Endothelial cell of umbilical vein (primary cell): ENCODE data around the gene STAG1. TPM values are rescaled to one million over a fixed set of nuclear protein-coding genes. Genes with fewer than 3 reads are reported as not detected.

Source experiments
- BruUV-seq: library from RNA; stranded (reverse); fragments of 400-500 nt; replicated peaks from 2 replicates; lab custom pipeline; 2021; lab: Mats Ljungman, UMichigan
- CTCF ChIA-PET: fragments of 300-600, 350-600 bp; sonication (Branson Sonifier 250); formaldehyde crosslinking; loops from one replicate; lab custom pipeline; 2021; ENCODE audit warnings: antibody characterized with exemption, inconsistent platforms; lab: Charles Lee
- POLR2A ChIA-PET: fragments of 300-600, 350-600 bp; sonication (Branson Sonifier 250); formaldehyde crosslinking; loops from one replicate; lab custom pipeline; 2021; ENCODE audit warnings: antibody characterized with exemption, inconsistent platforms; lab: Charles Lee
- DNase-seq: peaks from one replicate; pipeline ENCODE4 v3.0.0-alpha.2; 2011; ENCODE audit warnings: low read depth, low spot score
- FAIRE-seq: peaks from 2 replicates; lab custom pipeline; 2011; peaks lifted over from hg19 to GRCh38; lab: Jason Lieb, UNC
- H2AFZ ChIP-seq: 2 replicates; pipeline ENCODE4 v1.6.0; 2012; ENCODE audit warnings: low read depth, low read length, control low read depth, inconsistent platforms
- H3K27ac ChIP-seq: 2 replicates; pipeline ENCODE4 v1.5.1; 2011; ENCODE audit warnings: low read depth, mild to moderate bottlenecking, control low read depth, low read length, moderate library complexity; ENCODE audit not compliant: insufficient read depth
- H3K27me3 ChIP-seq, 2 experiments: 2 replicates each; pipeline versions ENCODE4 v1.6.0 to v1.6.1; 2011; ENCODE audit warnings: low read length in 2 of 2, mixed read lengths in 1 of 2; ENCODE audit not compliant: control insufficient read depth in 2 of 2, insufficient read depth in 2 of 2
- H3K36me3 ChIP-seq, 2 experiments: 2 replicates in 1 of 2; 3 replicates in 1 of 2; pipeline ENCODE4 v1.5.1; 2011; ENCODE audit warnings: low read length in 2 of 2, mild to moderate bottlenecking in 1 of 2, moderate library complexity in 1 of 2; ENCODE audit not compliant: control insufficient read depth in 2 of 2, insufficient read depth in 2 of 2; ENCODE audit errors: extremely low read depth in 1 of 2
- H3K4me1 ChIP-seq: 3 replicates; pipeline ENCODE4 v1.5.1; 2011; ENCODE audit warnings: mild to moderate bottlenecking, low read length; ENCODE audit not compliant: control insufficient read depth, insufficient read depth; ENCODE audit errors: extremely low read depth
- H3K4me2 ChIP-seq: 2 replicates; pipeline ENCODE4 v1.6.1; 2011; ENCODE audit warnings: low read length, control low read depth, mixed read lengths; ENCODE audit not compliant: insufficient read depth
- H3K4me3 ChIP-seq, 3 experiments: fragments of 200-600 bp in 1 of 3; sonication (generic), shearing (Covaris generic) in 1 of 3; replicated peaks in 1 of 3; 2 replicates each; pipeline ENCODE4 v1.5.1; 2011 to 2016; ENCODE audit warnings: control low read depth in 3 of 3, low read length in 3 of 3, mild to moderate bottlenecking in 2 of 3, inconsistent platforms in 1 of 3, low read depth in 1 of 3, moderate library complexity in 1 of 3; ENCODE audit not compliant: insufficient read depth in 1 of 3
- H3K79me2 ChIP-seq: 2 replicates; pipeline ENCODE4 v1.6.0; 2012; ENCODE audit warnings: low read length, inconsistent platforms; ENCODE audit not compliant: control insufficient read depth, insufficient read depth
- H3K9ac ChIP-seq: replicated peaks from 2 replicates; pipeline ENCODE3; 2011; ENCODE audit warnings: low read length, control low read depth; ENCODE audit not compliant: insufficient read depth; ENCODE audit errors: extremely low read depth
- H3K9me1 ChIP-seq: replicated peaks from 3 replicates; pipeline ENCODE4 v1.6.0; 2011; ENCODE audit warnings: mild to moderate bottlenecking, low read length; ENCODE audit not compliant: control insufficient read depth, insufficient read depth; ENCODE audit errors: extremely low read depth
- H3K9me3 ChIP-seq: replicated peaks from 2 replicates; pipeline ENCODE4 v1.5.1; 2012; ENCODE audit warnings: low read length, inconsistent platforms; ENCODE audit not compliant: control insufficient read depth, insufficient read depth
- H4K20me1 ChIP-seq: replicated peaks from 2 replicates; pipeline ENCODE3; 2011; ENCODE audit warnings: mild to moderate bottlenecking, low read length; ENCODE audit not compliant: control insufficient read depth, insufficient read depth; ENCODE audit errors: extremely low read depth
- EZH2 ChIP-seq: IDR thresholded peaks from 2 replicates; pipeline ENCODE4 v1.6.1; 2012; ENCODE audit warnings: borderline replicate concordance, low read depth, mild to moderate bottlenecking, moderate library complexity, low read length, inconsistent platforms; ENCODE audit not compliant: severe bottlenecking
- FOS ChIP-seq: IDR thresholded peaks from 2 replicates; pipeline ENCODE4 v1.6.1; 2011; ENCODE audit warnings: mild to moderate bottlenecking, low read length, moderate library complexity, borderline replicate concordance; ENCODE audit not compliant: insufficient read depth
- GATA2 ChIP-seq: IDR thresholded peaks from 2 replicates; pipeline ENCODE4 v1.7.0; 2011; ENCODE audit warnings: low read depth, mild to moderate bottlenecking, moderate library complexity, mixed read lengths, low read length; ENCODE audit not compliant: insufficient read length, insufficient read depth
- JUN ChIP-seq: IDR thresholded peaks from 2 replicates; pipeline ENCODE4 v1.6.1; 2011; ENCODE audit warnings: borderline replicate concordance, low read depth; ENCODE audit not compliant: insufficient read length, insufficient read depth
- MYC ChIP-seq: IDR thresholded peaks from one replicate; pipeline ENCODE4 v1.6.1; 2011; ENCODE audit warnings: mild to moderate bottlenecking, low read depth, low read length
- POLR2A ChIP-seq: IDR thresholded peaks from 2 replicates; pipeline ENCODE4 v1.6.1; 2012; ENCODE audit warnings: low read depth, mild to moderate bottlenecking, control low read depth, low read length
- POLR2AphosphoS5 ChIP-seq: IDR thresholded peaks from 2 replicates; pipeline ENCODE4 v1.6.1; 2012; ENCODE audit warnings: low read depth, mild to moderate bottlenecking, control low read depth, low read length, moderate library complexity; ENCODE audit not compliant: insufficient read depth
- dilution Hi-C: fragments of 300-500 bp; cut with MboI; formaldehyde crosslinking; loops from one replicate; pipeline ENCODE4 v1.15.0; 2019; ENCODE audit warnings: low sequenced_read_pairs; ENCODE audit not compliant: extremely low pct_ligation_motif_present
- intact Hi-C: fragments of 100-400 bp; cut with micrococcal nuclease; formaldehyde crosslinking; loops from one replicate; pipeline ENCODE4 v1.10.0; 2022
- polyA plus RNA-seq, 4 experiments: library from polyadenylated mRNA; depleted of rRNA in 3 of 4; stranded (reverse) in 3 of 4; unstranded in 1 of 4; fragments of >200 nt; gene quantifications; 2 replicates each; pipeline versions ENCODE4 v1.2.1 to v1.2.3, GENCODE V29; 2011 to 2012; ENCODE audit warnings: missing spikeins in 1 of 4
- total RNA-seq: library from RNA; stranded (reverse); gene quantifications from 2 replicates; pipeline ENCODE4 v1.2.3, GENCODE V29; 2021
- TF ChIP-seq, protein P1 (sequence below), 2 donors: IDR thresholded peaks; 1 replicate in 1 of 2; 2 replicates in 1 of 2; pipeline ENCODE4 v1.5.1; 2011; ENCODE audit warnings: low read length in 2 of 2, mild to moderate bottlenecking in 2 of 2, moderate library complexity in 2 of 2, control low read depth in 1 of 2, inconsistent platforms in 1 of 2, low read depth in 1 of 2; ENCODE audit not compliant: insufficient read depth in 1 of 2; ENCODE audit errors: extremely low read depth in 1 of 2
- TF ChIP-seq, protein P2 (sequence below): IDR thresholded peaks from 2 replicates; pipeline ENCODE4 v1.6.1; 2011; ENCODE audit not compliant: insufficient read depth, insufficient read length

The STAG1 gene
- total and polyA plus RNA-seq, 2 donors (not counting 3 experiments of a cell fraction or from before 2014, with no cell fraction given) = 7.4 to 42.1 TPM

DNA sequence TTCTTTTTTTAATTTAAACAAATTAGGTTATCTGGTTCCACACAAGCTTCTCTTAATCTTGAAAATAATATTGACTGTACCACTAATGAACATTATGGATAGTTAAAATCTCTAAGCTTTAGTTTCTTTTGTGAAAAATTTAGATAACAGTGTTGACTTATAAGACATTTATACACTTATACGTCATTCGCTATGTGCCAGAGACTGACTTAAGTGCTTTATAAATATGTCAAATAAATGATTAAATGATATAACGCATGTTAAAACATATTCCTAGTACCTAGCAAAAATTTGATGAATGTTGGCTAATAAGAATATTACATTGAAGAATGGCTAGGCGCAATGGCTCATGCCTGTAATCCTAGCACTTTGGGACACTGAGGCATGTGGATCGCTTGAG lies 405.7 kb downstream of the STAG1 start:
- no peak overlapping the region for H3K27ac ChIP-seq
- no peaks in the 10 kb centered on the region for H3K79me2 ChIP-seq
- DNase-seq (no peak), FAIRE-seq (no peak)
- TF ChIP-seq GATA2 = no peak
- TF ChIP-seq, protein P1, sequence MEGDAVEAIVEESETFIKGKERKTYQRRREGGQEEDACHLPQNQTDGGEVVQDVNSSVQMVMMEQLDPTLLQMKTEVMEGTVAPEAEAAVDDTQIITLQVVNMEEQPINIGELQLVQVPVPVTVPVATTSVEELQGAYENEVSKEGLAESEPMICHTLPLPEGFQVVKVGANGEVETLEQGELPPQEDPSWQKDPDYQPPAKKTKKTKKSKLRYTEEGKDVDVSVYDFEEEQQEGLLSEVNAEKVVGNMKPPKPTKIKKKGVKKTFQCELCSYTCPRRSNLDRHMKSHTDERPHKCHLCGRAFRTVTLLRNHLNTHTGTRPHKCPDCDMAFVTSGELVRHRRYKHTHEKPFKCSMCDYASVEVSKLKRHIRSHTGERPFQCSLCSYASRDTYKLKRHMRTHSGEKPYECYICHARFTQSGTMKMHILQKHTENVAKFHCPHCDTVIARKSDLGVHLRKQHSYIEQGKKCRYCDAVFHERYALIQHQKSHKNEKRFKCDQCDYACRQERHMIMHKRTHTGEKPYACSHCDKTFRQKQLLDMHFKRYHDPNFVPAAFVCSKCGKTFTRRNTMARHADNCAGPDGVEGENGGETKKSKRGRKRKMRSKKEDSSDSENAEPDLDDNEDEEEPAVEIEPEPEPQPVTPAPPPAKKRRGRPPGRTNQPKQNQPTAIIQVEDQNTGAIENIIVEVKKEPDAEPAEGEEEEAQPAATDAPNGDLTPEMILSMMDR (IDR thresholded peaks at IDR 0.05; ENCODE audit: extremely low read depth in 1 of 2, insufficient read depth in 1 of 2, low read depth in 1 of 2, low read length in 2 of 2) = no peak
- TF ChIP-seq, protein P2, sequence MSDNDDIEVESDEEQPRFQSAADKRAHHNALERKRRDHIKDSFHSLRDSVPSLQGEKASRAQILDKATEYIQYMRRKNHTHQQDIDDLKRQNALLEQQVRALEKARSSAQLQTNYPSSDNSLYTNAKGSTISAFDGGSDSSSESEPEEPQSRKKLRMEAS = no peak
- no peak for TF ChIP-seq FOS
- TF ChIP-seq EZH2 = no peak
- no peak for TF ChIP-seq JUN
- no peak for TF ChIP-seq POLR2AphosphoS5
- no peak for TF ChIP-seq POLR2A
- no peak for TF ChIP-seq MYC
- intact Hi-C loops (no loop called here), dilution Hi-C loops (no loop called here)
- no peak overlapping the region for H3K9ac ChIP-seq
- BruUV-seq = no TSS peak
- H4K20me1 ChIP-seq = no peaks in the 10 kb centered on the region
- H2AFZ ChIP-seq = no peak overlapping the region
- ChIA-PET POLR2A (interaction anchor here (0.7 kb wide), 1 partner anchor 1484 kb away, joined by 3 read pairs; no protein-coding TSS in a partner anchor), CTCF (interaction anchor here (1.7 kb wide), 1 partner anchor 11 kb away, joined by 4 read pairs; no protein-coding TSS in a partner anchor)
- H3K4me3 ChIP-seq = no peak overlapping the region
- H3K36me3 ChIP-seq = peaks cover 0 to 2% of the 10 kb centered on the region in 2 experiments
- no peaks in the 10 kb centered on the region for H3K9me1 ChIP-seq
- H3K4me2 ChIP-seq = no peak overlapping the region
- no peaks in the 10 kb centered on the region for H3K9me3 ChIP-seq
- H3K4me1 ChIP-seq = peaks cover 8% of the 10 kb centered on the region
- no peaks in the 10 kb centered on the region for H3K27me3 ChIP-seq
